Measurements from ENCODE around the gene PABPC1L. TPM values are rescaled to one million over a fixed set of nuclear protein-coding genes. Genes with fewer than 3 reads are reported as not detected.
A peak's percentile ranks its signal among the peaks of the same experiment; 100 is the strongest.

The PABPC1L gene
- total RNA-seq, 1 experiment from 2014 or later = 127 TPM

- no peak for TF ChIP-seq ZBTB33 (IDR thresholded peaks at IDR 0.05; ENCODE audit: extremely low read depth, insufficient replicate concordance, low read length)
- TF ChIP-seq POLR2A (IDR thresholded peaks at IDR 0.05; ENCODE audit: borderline replicate concordance, extremely low read depth, insufficient read depth, insufficient read length) = no peak
- TF ChIP-seq CBX3 (IDR thresholded peaks at IDR 0.05; ENCODE audit: low read depth) = no peak
- TF ChIP-seq CEBPB (IDR thresholded peaks at IDR 0.05; ENCODE audit: low read depth) = no peak
- no peak for TF ChIP-seq YY1 (IDR thresholded peaks at IDR 0.05; ENCODE audit: extremely low read depth, insufficient replicate concordance, low read depth, low read length)
- no peak for TF ChIP-seq EZH2 (IDR thresholded peaks at IDR 0.05)
- TF ChIP-seq RAD21 (IDR thresholded peaks at IDR 0.05; ENCODE audit: low read depth) = no peak
- no peak for TF ChIP-seq FOSL1 (IDR thresholded peaks at IDR 0.05; ENCODE audit: low read depth)
- no peak for TF ChIP-seq ZFX (IDR thresholded peaks at IDR 0.05)
Measured at GRCh38 chr20:44963325-44964215, 53.7 kb downstream of the PABPC1L start (continued).

GRCh38 chr20:44965651-44966029 lies 55.8 kb downstream of the PABPC1L start:
- Histone ChIP-seq H3K27me3 (ENCODE audit: insufficient read depth, low read length) (no peaks in the 10 kb centered on the region), H3K79me2 (ENCODE audit: insufficient read depth, low read length) (peaks cover 43% of the 10 kb centered on the region), H3K9me2 (ENCODE audit: insufficient read depth) (no peaks in the 10 kb centered on the region), H3K4me1 (ENCODE audit: control insufficient read depth in 1 of 2, insufficient read depth in 2 of 2, low read length in 2 of 2) (peaks cover 18 to 47% of the 10 kb centered on the region in 2 experiments), H3K36me3 (ENCODE audit: control insufficient read depth in 1 of 2, insufficient read depth in 2 of 2, low read length in 2 of 2) (no peaks in the 10 kb centered on the region), H3K27ac (ENCODE audit: low read depth, low read length) (peak overlapping the region; percentile 34), H3K9me3 (ENCODE audit: control insufficient read depth in 1 of 2, insufficient read depth in 1 of 2, low read depth in 1 of 2, low read length in 2 of 2) (no peaks in the 10 kb centered on the region), H4K20me1 (ENCODE audit: insufficient read depth) (no peaks in the 10 kb centered on the region), H3K4me2 (ENCODE audit: low read length) (peak overlapping the region; percentile 76), H3K9ac (ENCODE audit: low read length) (peak overlapping the region; percentile 81), H2AFZ (ENCODE audit: low read depth, low read length, poor library complexity, severe bottlenecking) (peak overlapping the region; percentile 23), H3K4me3 (replicated peaks in 1 of 2; ENCODE audit: low read depth in 1 of 2, low read length in 2 of 2) (peak overlapping the region; percentile 81 to 94)
- ChIA-PET POLR2A (no interaction called here), CTCF (interaction anchor here (1.3 kb wide), 1 partner anchor 12 kb away, joined by 3 read pairs; no protein-coding TSS in a partner anchor), RAD21 (ENCODE audit: low non-redundant PET in 1 of 2, low total read pairs in 2 of 2, uncharacterized antibody in 2 of 2, unreplicated experiment in 2 of 2) (no interaction called here)
- BruUV-seq (replicated peaks) = TSS peak; percentile 95
- no peak for DNase-seq (ENCODE audit: low read depth, low spot score)
- no peak for ATAC-seq
- intact Hi-C loops (cut with micrococcal nuclease) = no loop called here
- no peak for TF ChIP-seq REST (IDR thresholded peaks at IDR 0.05; ENCODE audit: low read depth)
- no peak for TF ChIP-seq ZNF274 (IDR thresholded peaks at IDR 0.05; ENCODE audit: low read depth, low read length)
- no peak for TF ChIP-seq SRF (IDR thresholded peaks at IDR 0.05; ENCODE audit: low read depth)
- no peak for TF ChIP-seq TCF7L2 (IDR thresholded peaks at IDR 0.05; ENCODE audit: borderline replicate concordance, extremely low read depth, insufficient read depth, insufficient read length)
- no peak for TF ChIP-seq JUND (IDR thresholded peaks at IDR 0.05)
- TF ChIP-seq ZBTB33 (IDR thresholded peaks at IDR 0.05; ENCODE audit: extremely low read depth, insufficient replicate concordance, low read length) = no peak
- no peak for TF ChIP-seq EGR1 (IDR thresholded peaks at IDR 0.05; ENCODE audit: low read depth)

Measured in HCT116 (cell line).